Choroid plexus epithelial cell (primary cell): ENCODE measurements around the gene NELFB.

Experiments used
- DNase-seq: peaks from one replicate; pipeline ENCODE4 v3.0.0-alpha.2; 2010; ENCODE audit warnings: low read depth
- H3K4me3 ChIP-seq: 2 replicates; pipeline ENCODE4 v1.5.1; 2011; ENCODE audit warnings: low read depth, mild to moderate bottlenecking, control low read depth, low read length, moderate library complexity
- TF ChIP-seq, protein P1 (sequence below): conservative IDR thresholded peaks from 2 replicates; pipeline ENCODE4 v1.5.1; 2011; ENCODE audit warnings: low read depth, mild to moderate bottlenecking, control low read depth, inconsistent platforms, low read length, moderate library complexity

NELFB gene

GRCh38 chr9:137264067-137264466 is 8.9 kb downstream of the NELFB start:
- H3K4me3 ChIP-seq, result no peak overlapping the region
- TF ChIP-seq, protein P1, sequence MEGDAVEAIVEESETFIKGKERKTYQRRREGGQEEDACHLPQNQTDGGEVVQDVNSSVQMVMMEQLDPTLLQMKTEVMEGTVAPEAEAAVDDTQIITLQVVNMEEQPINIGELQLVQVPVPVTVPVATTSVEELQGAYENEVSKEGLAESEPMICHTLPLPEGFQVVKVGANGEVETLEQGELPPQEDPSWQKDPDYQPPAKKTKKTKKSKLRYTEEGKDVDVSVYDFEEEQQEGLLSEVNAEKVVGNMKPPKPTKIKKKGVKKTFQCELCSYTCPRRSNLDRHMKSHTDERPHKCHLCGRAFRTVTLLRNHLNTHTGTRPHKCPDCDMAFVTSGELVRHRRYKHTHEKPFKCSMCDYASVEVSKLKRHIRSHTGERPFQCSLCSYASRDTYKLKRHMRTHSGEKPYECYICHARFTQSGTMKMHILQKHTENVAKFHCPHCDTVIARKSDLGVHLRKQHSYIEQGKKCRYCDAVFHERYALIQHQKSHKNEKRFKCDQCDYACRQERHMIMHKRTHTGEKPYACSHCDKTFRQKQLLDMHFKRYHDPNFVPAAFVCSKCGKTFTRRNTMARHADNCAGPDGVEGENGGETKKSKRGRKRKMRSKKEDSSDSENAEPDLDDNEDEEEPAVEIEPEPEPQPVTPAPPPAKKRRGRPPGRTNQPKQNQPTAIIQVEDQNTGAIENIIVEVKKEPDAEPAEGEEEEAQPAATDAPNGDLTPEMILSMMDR, result no peak
- DNase-seq, result no peak

DNA sequence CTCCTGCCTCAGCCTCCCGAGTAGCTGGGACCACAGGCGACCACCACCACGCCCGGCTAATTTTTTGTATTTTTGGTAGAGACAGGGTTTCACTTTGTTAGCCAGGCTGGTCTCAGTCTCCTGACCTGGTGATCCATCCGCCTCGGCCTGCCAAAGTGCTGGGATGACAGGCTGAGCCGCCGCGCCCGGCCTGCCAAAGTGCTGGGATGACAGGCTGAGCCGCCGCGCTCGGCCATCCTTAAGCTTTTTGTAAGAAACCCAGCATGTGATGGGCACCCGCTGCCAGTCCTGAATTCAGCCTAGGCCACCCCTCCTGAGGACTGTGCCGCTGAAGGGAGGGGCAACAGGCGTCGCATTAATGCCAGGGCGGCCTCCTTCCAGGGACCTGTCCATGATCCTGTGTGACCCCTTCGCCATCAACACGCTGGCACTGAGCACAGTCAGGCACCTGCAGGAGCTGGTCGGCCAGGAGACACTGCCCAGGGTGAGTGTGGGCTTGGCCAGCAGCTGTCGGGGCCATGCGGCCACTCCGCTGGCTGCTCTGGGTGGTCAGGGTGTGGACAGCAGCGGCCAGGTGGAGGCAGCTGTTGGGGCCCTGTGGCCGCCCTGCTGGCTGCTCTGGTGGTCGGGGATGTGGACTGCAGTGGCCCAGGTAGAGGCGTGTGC is 10.5 kb downstream of the NELFB start:
- TF ChIP-seq, protein P1, result no peak
- DNase-seq, result no peak
- no peak overlapping the region for H3K4me3 ChIP-seq

DNA sequence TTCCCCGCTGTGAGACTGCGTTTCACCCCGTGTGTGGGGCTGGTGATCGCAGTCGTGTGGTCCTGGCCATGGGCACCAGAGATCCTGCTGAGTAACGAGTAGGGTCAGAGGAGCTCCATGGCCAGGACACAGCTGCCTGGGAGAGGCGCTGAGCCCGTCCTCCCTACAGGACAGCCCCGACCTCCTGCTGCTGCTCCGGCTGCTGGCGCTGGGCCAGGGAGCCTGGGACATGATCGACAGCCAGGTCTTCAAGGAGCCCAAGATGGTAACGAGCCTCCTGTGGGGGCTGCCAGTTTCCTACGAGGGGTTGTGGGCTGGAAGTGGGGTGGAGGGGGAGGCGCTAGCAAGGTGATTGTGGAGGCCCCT is 11.0 kb downstream of the NELFB start:
- DNase-seq, result no peak
- TF ChIP-seq, protein P1, result no peak
- H3K4me3 ChIP-seq, result no peak overlapping the region

- TF ChIP-seq, protein P1, result no peak
- no peak overlapping the region for H3K4me3 ChIP-seq
- DNase-seq, result no peak
These were observed 11.7 kb downstream of the NELFB start for GRCh38 chr9:137266585-137267453.

- no peak for DNase-seq
- TF ChIP-seq, protein P1, result no peak
- no peak overlapping the region for H3K4me3 ChIP-seq
These were observed 12.8 kb downstream of the NELFB start for GRCh38 chr9:137267933-137268355.

DNA sequence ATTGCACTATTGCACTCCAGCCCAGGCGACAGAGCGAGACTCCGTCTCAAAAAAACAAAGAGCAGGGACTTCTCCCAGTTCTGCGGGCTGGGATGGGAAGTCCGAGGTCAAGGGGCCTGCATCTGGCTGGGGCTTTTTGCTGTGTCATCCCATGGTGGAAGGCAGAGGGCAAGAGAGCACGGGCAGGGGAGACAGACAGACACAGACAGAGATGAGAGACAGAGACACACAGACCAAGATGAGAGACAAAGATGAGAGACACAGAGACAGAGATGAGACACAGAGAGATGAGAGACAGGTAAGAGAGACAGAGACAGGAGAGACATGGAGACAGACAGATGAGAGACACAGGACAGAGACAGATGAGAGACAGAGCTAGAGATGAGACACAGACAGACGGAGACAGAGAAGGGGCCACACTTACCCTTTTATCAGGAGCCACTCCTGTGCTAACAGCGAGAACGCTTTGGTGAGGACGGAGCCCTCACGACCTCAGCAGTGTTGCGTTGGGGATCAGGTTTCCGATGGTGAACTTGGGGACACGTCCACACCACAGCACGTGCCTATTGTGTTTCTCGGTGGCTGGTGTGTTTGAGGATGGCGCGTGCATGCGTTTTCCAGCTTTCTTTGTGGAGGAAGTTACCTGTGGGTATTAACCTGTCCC is 13.5 kb downstream of the NELFB start:
- peak; percentile 46 for DNase-seq
- TF ChIP-seq, protein P1, result no peak
- no peak overlapping the region for H3K4me3 ChIP-seq
